ENCODE data around the gene ARPC5. TPM values are rescaled to one million over a fixed set of nuclear protein-coding genes. Genes with fewer than 3 reads are reported as not detected.
"Not testable (repeated sequence)": the region's sequence is repeated elsewhere in the genome, so short reads cannot be mapped to it uniquely, and the experiment has no call there.

ARPC5 gene
- polyA plus RNA-seq, 2 of the 4 experiments (the other 2 are of a cell fraction): 189 to 198 TPM

GRCh38 chr1:183628537-183628936, 7.0 kb downstream of the ARPC5 start (continued):
- TF ChIP-seq, protein P1, sequence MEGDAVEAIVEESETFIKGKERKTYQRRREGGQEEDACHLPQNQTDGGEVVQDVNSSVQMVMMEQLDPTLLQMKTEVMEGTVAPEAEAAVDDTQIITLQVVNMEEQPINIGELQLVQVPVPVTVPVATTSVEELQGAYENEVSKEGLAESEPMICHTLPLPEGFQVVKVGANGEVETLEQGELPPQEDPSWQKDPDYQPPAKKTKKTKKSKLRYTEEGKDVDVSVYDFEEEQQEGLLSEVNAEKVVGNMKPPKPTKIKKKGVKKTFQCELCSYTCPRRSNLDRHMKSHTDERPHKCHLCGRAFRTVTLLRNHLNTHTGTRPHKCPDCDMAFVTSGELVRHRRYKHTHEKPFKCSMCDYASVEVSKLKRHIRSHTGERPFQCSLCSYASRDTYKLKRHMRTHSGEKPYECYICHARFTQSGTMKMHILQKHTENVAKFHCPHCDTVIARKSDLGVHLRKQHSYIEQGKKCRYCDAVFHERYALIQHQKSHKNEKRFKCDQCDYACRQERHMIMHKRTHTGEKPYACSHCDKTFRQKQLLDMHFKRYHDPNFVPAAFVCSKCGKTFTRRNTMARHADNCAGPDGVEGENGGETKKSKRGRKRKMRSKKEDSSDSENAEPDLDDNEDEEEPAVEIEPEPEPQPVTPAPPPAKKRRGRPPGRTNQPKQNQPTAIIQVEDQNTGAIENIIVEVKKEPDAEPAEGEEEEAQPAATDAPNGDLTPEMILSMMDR (IDR thresholded peaks at IDR 0.05): no peak
- TF ChIP-seq RCOR1 (IDR thresholded peaks at IDR 0.05; ENCODE audit: low read depth, low read length): no peak

GRCh38 chr1:183626236-183626635, 9.3 kb downstream of the ARPC5 start:
- H3K9me3 ChIP-seq; DNase-seq (ENCODE audit: low read depth in 1 of 2, low spot score in 1 of 2); ATAC-seq; H3K4me3 ChIP-seq; FAIRE-seq; H3K27ac ChIP-seq; H3K4me2 ChIP-seq: not testable (repeated sequence)
- CTCF ChIA-PET: interaction anchor here (1.1 to 2.1 kb wide), 3 partner anchors 14 to 344 kb away, joined by 3 to 6 read pairs (median 4); no protein-coding TSS in a partner anchor
- peaks cover 45% of the 10 kb centered on the region for H3K4me1 ChIP-seq
- POLR2A ChIA-PET: interaction anchor here (1.1 kb wide), 1 partner anchor 8 kb away, joined by 3 read pairs; no protein-coding TSS in a partner anchor
- 50% methylated on average over 3 of the region's 3 CpGs for WGBS (ENCODE audit: missing lambda C conversion rate)

DNA sequence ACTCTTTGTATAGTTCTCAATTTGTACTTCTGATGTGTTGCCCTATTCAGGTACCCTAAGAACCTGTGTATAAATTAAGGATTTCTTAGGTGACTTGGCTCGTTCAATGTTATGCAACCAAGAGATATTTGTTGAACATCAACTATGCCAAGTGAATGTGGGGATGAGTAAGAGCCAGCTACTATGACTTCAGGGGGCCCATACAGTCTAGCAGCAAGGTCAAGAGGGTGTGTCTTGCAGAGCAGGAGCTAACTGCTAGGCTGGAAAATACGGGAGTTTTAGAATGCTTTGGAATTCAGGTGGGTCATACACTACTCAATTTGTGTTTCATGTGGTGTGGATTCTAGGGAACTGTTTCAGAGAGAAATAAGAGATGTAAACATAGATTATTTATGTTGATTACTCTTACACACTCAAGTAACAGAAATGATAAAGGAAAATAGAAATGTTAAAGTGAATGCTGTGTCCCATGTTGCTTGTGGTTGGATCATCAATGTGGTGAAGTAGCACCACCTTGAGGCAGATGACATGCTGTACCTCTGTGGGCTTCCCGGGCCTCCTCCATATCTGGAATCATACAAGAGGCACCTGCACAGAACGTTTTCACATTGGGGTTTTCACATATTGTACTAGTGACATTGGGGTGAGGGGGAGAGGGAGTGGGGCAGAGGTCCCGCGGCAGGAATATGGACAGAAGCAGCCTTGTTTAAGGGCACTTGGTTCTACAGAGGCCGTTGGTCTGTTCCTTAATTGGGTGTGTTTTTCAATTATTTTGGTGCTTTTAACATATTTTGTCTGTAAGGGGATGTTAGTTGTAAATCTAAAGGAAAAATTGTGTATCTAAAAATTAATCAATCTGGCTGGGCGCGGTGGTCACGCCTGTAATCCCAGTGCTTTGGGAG, 12.4 kb downstream of the ARPC5 start:
- H3K4me1 ChIP-seq: peaks cover 37% of the 10 kb centered on the region
- FAIRE-seq (peak; percentile 28), ATAC-seq (peak; percentile 97 to 99), DNase-seq (ENCODE audit: low read depth in 1 of 2, low spot score in 1 of 2) (peak; percentile 43 to 78)
- peak overlapping the region in 1 of 2 experiments; percentile 61; a peak in 3 of 6 replicates for H3K27ac ChIP-seq
- H3K4me3 ChIP-seq: no peak overlapping the region
- H3K9me3 ChIP-seq: no peaks in the 10 kb centered on the region
- POLR2A ChIA-PET: interaction anchor here (0.6 to 1.4 kb wide), 2 partner anchors 9 to 14 kb away, joined by 3 to 6 read pairs; no protein-coding TSS in a partner anchor
- TF ChIP-seq SMC3 (IDR thresholded peaks at IDR 0.05) (peak; percentile 60), TP53 (CRISPR knock-in tag; IDR thresholded peaks at IDR 0.05) (no peak), USF2 (IDR thresholded peaks at IDR 0.05) (no peak), CEBPB (IDR thresholded peaks at IDR 0.05) (peak; percentile 37 to 55; a peak in 1 of 4 replicates), HOXA7 (CRISPR knock-in tag; IDR thresholded peaks at IDR 0.05) (no peak), RAD21 (conservative IDR thresholded peaks at IDR 0.05 in 1 of 2, IDR thresholded peaks at IDR 0.05 in 1 of 2) (peak; percentile 76 to 77), FOSL2 (IDR thresholded peaks at IDR 0.05) (no peak), FOSL2 (CRISPR knock-in tag; IDR thresholded peaks at IDR 0.05) (peak; percentile 9; the same call in 1 of the 2 replicates), NPAS2 (CRISPR knock-in tag; IDR thresholded peaks at IDR 0.05; ENCODE audit: borderline replicate concordance) (no peak)
- TF ChIP-seq, protein P1 (IDR thresholded peaks at IDR 0.05): peak; percentile 71
- TF ChIP-seq, protein P2, sequence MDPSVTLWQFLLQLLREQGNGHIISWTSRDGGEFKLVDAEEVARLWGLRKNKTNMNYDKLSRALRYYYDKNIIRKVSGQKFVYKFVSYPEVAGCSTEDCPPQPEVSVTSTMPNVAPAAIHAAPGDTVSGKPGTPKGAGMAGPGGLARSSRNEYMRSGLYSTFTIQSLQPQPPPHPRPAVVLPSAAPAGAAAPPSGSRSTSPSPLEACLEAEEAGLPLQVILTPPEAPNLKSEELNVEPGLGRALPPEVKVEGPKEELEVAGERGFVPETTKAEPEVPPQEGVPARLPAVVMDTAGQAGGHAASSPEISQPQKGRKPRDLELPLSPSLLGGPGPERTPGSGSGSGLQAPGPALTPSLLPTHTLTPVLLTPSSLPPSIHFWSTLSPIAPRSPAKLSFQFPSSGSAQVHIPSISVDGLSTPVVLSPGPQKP (IDR thresholded peaks at IDR 0.05; ENCODE audit: low read depth, low read length): no peak
- 40% methylated on average over 10 of the region's 10 CpGs for WGBS (ENCODE audit: missing lambda C conversion rate)
- H3K4me2 ChIP-seq: peak overlapping the region; percentile 25
- CTCF ChIA-PET: interaction anchor here (0.6 to 3.4 kb wide), 32 partner anchors 10 to 1402 kb away, joined by 3 to 21 read pairs (median 4); no protein-coding TSS in a partner anchor

Data from A549 (cell line).